ENCODE results near the gene CLCN1. TPM values are rescaled to one million over a fixed set of nuclear protein-coding genes. Genes with fewer than 3 reads are reported as not detected.

CLCN1 gene
- total and polyA plus RNA-seq, 10 of the 15 experiments (the other 5 are each of a cell fraction or from before 2014, with no cell fraction given) = 0.30 TPM; not detected in 9

- TF ChIP-seq CEBPZ (IDR thresholded peaks at IDR 0.05; ENCODE audit: low read depth, low read length) = no peak
- TF ChIP-seq SMC3 (IDR thresholded peaks at IDR 0.05; ENCODE audit: borderline replicate concordance, low read length) = peak; percentile 41; the same call in 1 of the 2 replicates
- TF ChIP-seq YY1 (IDR thresholded peaks at IDR 0.05; ENCODE audit: low read depth, low read length) = peak; percentile 64; the same call in 1 of the 2 replicates
These were observed 64.3 kb downstream of the CLCN1 start (continued) for GRCh38 chr7:143380260-143380645.

- H3K27me3 ChIP-seq (replicated peaks in 1 of 2; ENCODE audit: control insufficient read depth in 2 of 2, insufficient read depth in 2 of 2, low read length in 1 of 2) = no peaks in the 10 kb centered on the region
- H3K79me2 ChIP-seq (ENCODE audit: control insufficient read depth, insufficient read depth, low read length) = peaks cover 39% of the 10 kb centered on the region
- DNase-seq (ENCODE audit: low read depth, low spot score) (peak; percentile 39), FAIRE-seq (no peak), ATAC-seq (peak; percentile 85)
- ChIA-PET POLR2A (interaction anchor here (0.7 to 1.2 kb wide), 6 partner anchors 12 to 118 kb away, joined by 3 to 5 read pairs (median 3); partner anchors contain the start of genes GSTK1 and TAS2R41), SMC1A (ENCODE audit: uncharacterized antibody, unreplicated experiment) (interaction anchor here (1.4 to 2.2 kb wide), 2 partner anchors 11 to 35 kb away, joined by 3 to 14 read pairs; no protein-coding TSS in a partner anchor), CTCF (interaction anchor here (0.6 to 2.6 kb wide), 25 partner anchors 10 to 747 kb away, joined by 3 to 33 read pairs (median 5); partner anchors contain the start of genes CASP2 and GSTK1), RAD21 (ENCODE audit: unreplicated experiment) (interaction anchor here (0.7 to 1.6 kb wide), 5 partner anchors 35 to 1643 kb away, joined by 3 to 8 read pairs (median 3); partner anchors contain the start of gene SSBP1)
- intact Hi-C loops (cut with micrococcal nuclease; ENCODE audit: unreplicated experiment) (loop anchor here (1.0 to 5.0 kb wide), 3 partner anchors 35 to 92 kb away; partner anchors contain the start of gene CASP2), in situ Hi-C loops (cut with MboI) (no loop called here)
- WGBS (ENCODE audit: insufficient coverage, insufficient replicate concordance, low lambda C conversion rate, missing lambda C conversion rate) = 2% methylated on average over 13 of the region's 72 CpGs
- no peaks in the 10 kb centered on the region for H4K20me1 ChIP-seq (ENCODE audit: control insufficient read depth, insufficient read depth)
- peaks cover 15% of the 10 kb centered on the region for H3K4me1 ChIP-seq (ENCODE audit: control insufficient read depth, insufficient read depth, low read length)
- BruUV-seq (replicated peaks) = TSS peak; percentile 77
- no peaks in the 10 kb centered on the region for H3K36me3 ChIP-seq (ENCODE audit: control insufficient read depth in 2 of 2, insufficient read depth in 2 of 2, low read length in 1 of 2)
- H3K9ac ChIP-seq (ENCODE audit: control insufficient read depth, insufficient read depth, low read length) = peak within 1 kb of the TSS; percentile 94
- peak within 1 kb of the TSS; percentile 99 for H3K4me3 ChIP-seq
- H2AFZ ChIP-seq (ENCODE audit: control insufficient read depth, low read depth, low read length) = peak within 1 kb of the TSS; percentile 88
- peak within 1 kb of the TSS; percentile 93 for H3K4me2 ChIP-seq (ENCODE audit: control insufficient read depth, insufficient read depth)
- no peaks in the 10 kb centered on the region for H3K9me3 ChIP-seq (replicated peaks; ENCODE audit: control insufficient read depth, insufficient read depth, low read length)
- peak within 1 kb of the TSS; percentile 92 for H3K27ac ChIP-seq (ENCODE audit: control insufficient read depth, insufficient read depth)
- peak; percentile 18 for TF ChIP-seq MEF2B (IDR thresholded peaks at IDR 0.05; ENCODE audit: partially characterized antibody, poor library complexity, severe bottlenecking)
- TF ChIP-seq TARDBP (IDR thresholded peaks at IDR 0.05; ENCODE audit: borderline replicate concordance) = 0 out of 2 replicates have a peak, but pooled peaks have one; percentile 49
- TF ChIP-seq NKRF (conservative IDR thresholded peaks at IDR 0.05) = peak; percentile 84
- peak; percentile 47; the same call in 1 of the 2 replicates for TF ChIP-seq ELK1 (IDR thresholded peaks at IDR 0.05; ENCODE audit: low read depth, low read length)
- TF ChIP-seq IRF3 (IDR thresholded peaks at IDR 0.05) = no peak
- peak in 1 of 2 experiments; percentile 93; a peak in 2 of 3 replicates for TF ChIP-seq EGR1 (IDR thresholded peaks at IDR 0.05; ENCODE audit: borderline replicate concordance in 1 of 2, low read depth in 2 of 2, low read length in 2 of 2)
- peak; percentile 84 for TF ChIP-seq GATAD2B (conservative IDR thresholded peaks at IDR 0.05; ENCODE audit: low read depth)
- no peak for TF ChIP-seq HDAC6 (IDR thresholded peaks at IDR 0.05; ENCODE audit: unreplicated experiment)
These were observed 64.9 kb downstream of the CLCN1 start, which contains the start of gene ZYX for GRCh38 chr7:143380646-143381426. Gene ZYX, plus strand, starts transcription at chr7:143381345. Its CDS starts 227 bp downstream, at chr7:143381572.
